HG02938 (cell line): ENCODE measurements around the gene SYTL4.

Experiments used
- ATAC-seq: cut with Tn5 transposase; IDR thresholded peaks from one replicate; pipeline ENCODE4 v1.9.1; 2021; ENCODE audit warnings: mild to moderate bottlenecking, moderate library complexity; ENCODE audit not compliant: unreplicated experiment

The SYTL4 gene

GRCh38 chrX:100649550-100650356 is 82.2 kb downstream of the SYTL4 start:
- no peak for ATAC-seq

- ATAC-seq: no peak
Measured at GRCh38 chrX:100648458-100649417, 83.2 kb downstream of the SYTL4 start.

- no peak for ATAC-seq
Measured at GRCh38 chrX:100647739-100648138, 84.2 kb downstream of the SYTL4 start.

DNA sequence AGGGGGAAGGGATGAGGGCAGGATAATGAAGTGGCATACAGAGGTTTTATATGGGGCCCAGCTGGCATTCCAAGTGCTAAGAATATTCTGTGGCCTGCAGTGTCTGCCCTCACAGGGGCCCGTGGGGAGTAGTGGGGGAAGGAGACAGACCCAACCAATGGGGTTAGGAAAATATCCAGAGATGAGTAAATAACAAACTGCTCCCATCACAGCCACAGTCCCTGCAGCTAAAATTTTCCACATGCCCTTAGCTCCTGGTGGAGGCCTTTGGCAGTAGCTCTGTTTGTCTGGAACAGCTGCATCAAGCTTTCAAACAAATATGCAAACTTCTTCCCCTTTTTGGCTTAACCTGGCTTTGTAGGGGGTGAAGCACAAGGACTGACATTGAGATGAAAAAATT is 84.8 kb downstream of the SYTL4 start:
- ATAC-seq: no peak

- no peak for ATAC-seq
Measured at GRCh38 chrX:100645106-100645505, 86.8 kb downstream of the SYTL4 start.

GRCh38 chrX:100643956-100644860 is 87.7 kb downstream of the SYTL4 start, which contains the start of gene SRPX2:
SRPX2 (plus strand) TSS chrX:100644199; CDS start chrX:100646323, 2,124 bp downstream.
- no peak for ATAC-seq

GRCh38 chrX:100643212-100643611 is 88.7 kb downstream of the SYTL4 start:
- no peak for ATAC-seq

- ATAC-seq: no peak
Measured at GRCh38 chrX:100642290-100642689, 89.6 kb downstream of the SYTL4 start.

DNA sequence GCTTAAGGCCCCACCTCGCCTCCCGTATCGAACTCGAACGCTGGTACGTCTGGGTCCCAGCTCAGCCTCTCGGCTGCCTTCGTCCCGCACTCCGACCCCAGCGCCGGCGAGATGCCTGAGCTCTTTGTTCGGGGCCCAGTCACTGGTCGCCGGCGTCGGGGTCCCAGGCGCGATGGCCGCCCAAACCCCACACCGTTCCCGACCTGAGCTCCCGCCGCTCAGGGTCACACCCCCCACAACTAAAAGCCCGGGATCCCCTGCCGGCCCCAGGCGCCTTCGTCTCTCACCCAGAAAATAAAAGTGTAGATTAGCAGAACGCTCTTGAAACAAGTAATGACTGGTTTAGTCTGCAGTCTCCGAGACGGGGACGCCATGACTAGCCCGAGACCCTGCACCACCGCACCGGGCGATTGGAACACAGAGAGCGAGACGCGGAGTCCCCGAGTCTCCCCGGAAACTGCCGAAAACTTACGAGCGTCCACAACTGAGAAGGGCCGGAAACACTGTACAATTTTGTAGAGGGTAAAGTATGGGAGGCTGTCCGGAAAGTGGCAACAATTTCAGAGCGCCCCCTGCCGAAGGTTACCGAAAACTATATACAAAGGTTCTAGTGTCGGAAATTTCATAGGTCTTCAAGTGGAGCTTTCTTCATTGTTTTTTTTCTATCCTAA is 95.5 kb downstream of the SYTL4 start, which contains the start of gene TSPAN6:
Gene TSPAN6, minus strand, starts transcription at position 486 of the 671 bp plus-strand sequence. Its CDS starts 112 bp downstream, at position 374.
- ATAC-seq: peak; percentile 99

GRCh38 chrX:100635989-100636320 is 96.0 kb downstream of the SYTL4 start:
- ATAC-seq: no peak

DNA sequence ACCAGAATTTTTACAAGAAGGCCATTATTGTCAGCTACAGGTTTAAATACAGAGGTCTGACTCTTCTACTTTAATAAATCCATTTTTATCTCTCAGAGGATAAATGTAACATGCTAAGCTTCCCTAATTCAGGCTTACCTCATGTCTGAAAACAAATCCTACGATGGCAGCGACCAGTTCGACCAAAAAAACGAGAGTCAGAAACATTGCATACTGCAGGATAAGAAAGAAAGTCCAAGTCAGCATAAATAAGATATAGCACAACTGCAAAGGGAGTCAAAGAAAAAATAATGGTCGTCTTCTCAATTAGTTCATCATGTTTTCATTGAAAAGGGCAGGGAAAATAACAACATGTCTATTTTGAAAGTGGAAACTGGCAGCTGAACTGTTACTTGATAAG is 96.9 kb downstream of the SYTL4 start:
- ATAC-seq: no peak

DNA sequence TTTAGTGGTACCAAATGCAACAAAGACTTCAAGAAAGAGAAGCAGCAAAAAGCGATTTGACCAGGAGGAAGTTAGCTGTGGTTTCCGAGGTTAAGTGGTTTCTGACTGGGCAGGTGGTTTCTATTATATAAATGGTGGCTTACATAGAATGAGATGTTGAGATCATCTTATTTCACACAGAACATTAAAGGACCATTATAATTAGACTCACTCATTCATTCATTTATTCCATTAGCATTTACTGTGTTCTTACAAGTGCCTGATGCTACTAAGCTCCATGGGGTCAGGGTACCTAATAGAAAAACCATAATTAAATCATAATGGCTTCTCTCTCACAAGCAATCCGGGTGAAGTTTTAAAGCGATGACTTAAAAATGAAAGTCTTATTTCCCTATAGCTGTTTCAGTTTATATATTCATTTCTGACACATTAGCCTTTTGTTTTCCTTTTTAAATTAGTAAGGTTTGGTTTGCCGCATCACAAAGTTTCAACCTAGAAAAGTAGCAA is 105.9 kb downstream of the SYTL4 start:
- ATAC-seq: peak; percentile 95
